Panc1 (cell line): Measurements from ENCODE around the gene LSS.

Source experiments
- POLR2AphosphoS5 ChIP-seq: IDR thresholded peaks from 2 replicates; pipeline ENCODE4 v1.6.1; 2012; ENCODE audit warnings: mild to moderate bottlenecking, low read depth, low read length, moderate library complexity
- SIN3A ChIP-seq: IDR thresholded peaks from 2 replicates; pipeline ENCODE4 v1.6.1; 2012; ENCODE audit warnings: low read depth, mild to moderate bottlenecking, low read length, moderate library complexity, borderline replicate concordance; ENCODE audit not compliant: insufficient read depth
- TF ChIP-seq, protein P1 (sequence below): fragments of 450-650 bp; IDR thresholded peaks from 2 replicates; pipeline ENCODE4 v1.5.1; 2017; ENCODE audit warnings: mild to moderate bottlenecking

DNA sequence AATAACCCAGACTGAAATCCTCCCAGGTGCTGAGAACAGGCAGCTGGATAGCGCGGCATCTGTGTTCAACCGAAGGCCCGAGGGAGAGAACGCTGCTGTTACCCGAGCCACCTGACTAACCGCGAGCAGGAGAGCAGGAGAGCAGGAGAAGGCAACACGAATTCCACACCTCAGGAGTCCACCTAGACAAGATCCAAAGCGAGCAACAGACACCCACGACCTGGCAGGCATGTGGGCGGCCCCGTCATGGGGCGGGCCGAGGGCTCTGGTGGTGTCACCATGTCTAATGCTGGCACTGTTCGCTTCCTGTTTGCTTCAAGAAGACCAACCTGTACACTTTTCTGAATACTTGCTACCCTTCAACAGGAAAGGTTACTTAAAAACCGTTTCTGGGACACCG, 23.4 kb downstream of the LSS start:
- no peak for TF ChIP-seq POLR2AphosphoS5
- TF ChIP-seq, protein P1, sequence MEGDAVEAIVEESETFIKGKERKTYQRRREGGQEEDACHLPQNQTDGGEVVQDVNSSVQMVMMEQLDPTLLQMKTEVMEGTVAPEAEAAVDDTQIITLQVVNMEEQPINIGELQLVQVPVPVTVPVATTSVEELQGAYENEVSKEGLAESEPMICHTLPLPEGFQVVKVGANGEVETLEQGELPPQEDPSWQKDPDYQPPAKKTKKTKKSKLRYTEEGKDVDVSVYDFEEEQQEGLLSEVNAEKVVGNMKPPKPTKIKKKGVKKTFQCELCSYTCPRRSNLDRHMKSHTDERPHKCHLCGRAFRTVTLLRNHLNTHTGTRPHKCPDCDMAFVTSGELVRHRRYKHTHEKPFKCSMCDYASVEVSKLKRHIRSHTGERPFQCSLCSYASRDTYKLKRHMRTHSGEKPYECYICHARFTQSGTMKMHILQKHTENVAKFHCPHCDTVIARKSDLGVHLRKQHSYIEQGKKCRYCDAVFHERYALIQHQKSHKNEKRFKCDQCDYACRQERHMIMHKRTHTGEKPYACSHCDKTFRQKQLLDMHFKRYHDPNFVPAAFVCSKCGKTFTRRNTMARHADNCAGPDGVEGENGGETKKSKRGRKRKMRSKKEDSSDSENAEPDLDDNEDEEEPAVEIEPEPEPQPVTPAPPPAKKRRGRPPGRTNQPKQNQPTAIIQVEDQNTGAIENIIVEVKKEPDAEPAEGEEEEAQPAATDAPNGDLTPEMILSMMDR = no peak
- TF ChIP-seq SIN3A = no peak
